AG10803 (cell line): Measurements from ENCODE around the gene IQCE.

Source experiments
- DNase-seq: peaks from one replicate; pipeline ENCODE4 v3.0.0; 2010; ENCODE audit warnings: low read depth
- H3K4me3 ChIP-seq: 2 replicates; pipeline ENCODE4 v1.5.1; 2011; ENCODE audit warnings: mild to moderate bottlenecking, low read length, control low read depth
- TF ChIP-seq, protein P1 (sequence below): conservative IDR thresholded peaks from 2 replicates; pipeline ENCODE4 v1.5.1; 2011; ENCODE audit warnings: mild to moderate bottlenecking, low read length, control low read depth, inconsistent platforms

The IQCE gene

GRCh38 chr7:2598154-2598823, 39.5 kb downstream of the IQCE start:
- TF ChIP-seq, protein P1, sequence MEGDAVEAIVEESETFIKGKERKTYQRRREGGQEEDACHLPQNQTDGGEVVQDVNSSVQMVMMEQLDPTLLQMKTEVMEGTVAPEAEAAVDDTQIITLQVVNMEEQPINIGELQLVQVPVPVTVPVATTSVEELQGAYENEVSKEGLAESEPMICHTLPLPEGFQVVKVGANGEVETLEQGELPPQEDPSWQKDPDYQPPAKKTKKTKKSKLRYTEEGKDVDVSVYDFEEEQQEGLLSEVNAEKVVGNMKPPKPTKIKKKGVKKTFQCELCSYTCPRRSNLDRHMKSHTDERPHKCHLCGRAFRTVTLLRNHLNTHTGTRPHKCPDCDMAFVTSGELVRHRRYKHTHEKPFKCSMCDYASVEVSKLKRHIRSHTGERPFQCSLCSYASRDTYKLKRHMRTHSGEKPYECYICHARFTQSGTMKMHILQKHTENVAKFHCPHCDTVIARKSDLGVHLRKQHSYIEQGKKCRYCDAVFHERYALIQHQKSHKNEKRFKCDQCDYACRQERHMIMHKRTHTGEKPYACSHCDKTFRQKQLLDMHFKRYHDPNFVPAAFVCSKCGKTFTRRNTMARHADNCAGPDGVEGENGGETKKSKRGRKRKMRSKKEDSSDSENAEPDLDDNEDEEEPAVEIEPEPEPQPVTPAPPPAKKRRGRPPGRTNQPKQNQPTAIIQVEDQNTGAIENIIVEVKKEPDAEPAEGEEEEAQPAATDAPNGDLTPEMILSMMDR = no peak
- no peak for DNase-seq
- no peak overlapping the region for H3K4me3 ChIP-seq

DNA sequence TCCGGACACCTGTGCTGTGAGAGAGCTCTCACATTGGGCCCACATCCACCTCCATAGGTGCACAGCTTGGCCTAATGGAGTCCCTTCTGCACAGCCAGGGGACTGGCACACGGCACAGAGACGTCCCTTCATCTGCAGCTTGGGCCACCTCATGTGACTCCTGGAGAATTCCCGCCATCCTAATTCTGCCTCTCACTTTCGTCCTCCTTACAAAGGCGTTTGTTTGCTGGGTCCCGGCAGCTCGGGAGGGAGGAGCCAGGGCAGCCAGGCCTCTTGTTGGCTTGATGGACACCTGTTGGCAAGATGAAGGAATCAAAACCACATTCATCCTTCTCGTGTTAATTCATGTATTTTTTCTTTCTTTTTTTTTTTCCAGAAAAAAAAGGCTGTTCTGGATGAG, 42.3 kb downstream of the IQCE start:
- TF ChIP-seq, protein P1 = no peak
- DNase-seq = no peak
- no peak overlapping the region for H3K4me3 ChIP-seq

DNA sequence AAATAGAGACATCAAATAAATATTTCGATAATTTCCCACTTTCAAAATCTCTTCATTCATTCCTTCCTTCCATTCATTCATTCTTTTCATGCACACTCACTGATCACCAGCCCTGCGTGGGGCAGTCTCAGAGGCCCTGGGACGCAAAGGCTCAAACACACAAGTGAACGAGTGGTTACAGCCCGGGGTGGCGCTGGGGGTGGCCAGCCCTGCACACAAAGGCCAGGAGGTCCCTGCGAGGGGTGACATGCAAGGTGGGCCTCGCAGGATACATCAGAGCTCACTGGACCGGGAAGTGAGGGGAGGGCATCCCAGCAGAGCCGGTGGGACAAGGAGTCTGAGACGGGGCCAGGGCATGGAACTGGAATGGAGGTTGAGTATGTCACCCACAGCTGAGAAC, 43.1 kb downstream of the IQCE start:
- H3K4me3 ChIP-seq = no peak overlapping the region
- TF ChIP-seq, protein P1 = no peak
- no peak for DNase-seq

- TF ChIP-seq, protein P1 = no peak
- no peak overlapping the region for H3K4me3 ChIP-seq
- DNase-seq = no peak
Measured at GRCh38 chr7:2602406-2603043, 43.7 kb downstream of the IQCE start.

- H3K4me3 ChIP-seq = no peak overlapping the region
- no peak for DNase-seq
- TF ChIP-seq, protein P1 = no peak
Measured at GRCh38 chr7:2603044-2603965, 44.5 kb downstream of the IQCE start.

GRCh38 chr7:2604608-2605174, 45.9 kb downstream of the IQCE start:
- H3K4me3 ChIP-seq = no peak overlapping the region
- no peak for DNase-seq
- TF ChIP-seq, protein P1 = no peak
